ENCODE results near the gene BCORL1. TPM values are rescaled to one million over a fixed set of nuclear protein-coding genes. Genes with fewer than 3 reads are reported as not detected.

Gene BCORL1
- total RNA-seq, 2 experiments from 2014 or later: 9.2 to 10.5 TPM

DNA sequence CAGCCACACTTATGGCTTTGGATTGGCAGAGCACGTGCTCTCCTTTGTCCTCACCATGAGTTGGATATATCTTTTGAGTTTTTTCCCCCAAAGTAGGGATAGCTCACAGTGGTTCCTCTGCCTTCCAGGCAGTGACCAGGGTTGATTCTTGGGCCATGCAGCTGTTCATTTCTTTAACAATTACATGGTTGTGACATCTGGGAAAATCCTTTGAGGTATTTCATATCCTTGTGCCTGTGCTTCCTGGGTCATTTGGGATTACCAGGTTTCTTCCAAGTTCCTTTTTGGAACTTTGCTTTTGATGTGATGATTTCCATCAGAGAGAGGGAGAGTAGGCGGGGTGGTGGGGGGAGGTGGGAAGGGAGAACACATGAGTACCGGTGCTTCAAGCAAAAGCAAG is 15.6 kb downstream of the BCORL1 start:
- Mint-ChIP-seq H3K27me3 (no peaks in the 10 kb centered on the region), H3K9me3 (no peaks in the 10 kb centered on the region), H3K4me3 (no peak overlapping the region), H3K27ac (no peak overlapping the region), H3K36me3 (no peaks in the 10 kb centered on the region), H3K4me1 (ENCODE audit: low read depth) (peaks cover 15% of the 10 kb centered on the region)
- ChIA-PET CTCF (no interaction called here), POLR2A (no interaction called here)
- DNase-seq: no peak
- intact Hi-C loops (cut with micrococcal nuclease): no loop called here

DNA sequence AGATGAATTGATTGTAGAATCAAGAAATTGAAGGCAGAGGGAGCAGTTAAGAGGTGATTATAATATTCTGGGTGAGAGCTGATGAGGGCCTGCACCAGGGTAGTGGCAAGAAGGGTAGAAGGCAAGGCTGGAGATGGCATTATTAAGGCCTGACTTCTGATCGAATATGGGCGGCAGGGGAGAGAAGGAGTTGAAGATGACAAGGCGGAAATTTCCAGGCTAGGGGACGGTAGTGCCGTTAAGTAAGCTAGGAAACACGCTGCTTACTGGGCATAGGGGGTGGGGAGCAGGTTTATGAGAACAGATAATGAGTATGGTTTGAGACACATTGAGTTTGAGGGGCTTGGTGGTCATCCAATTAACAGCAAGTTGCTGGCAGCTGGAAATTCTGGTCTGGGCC is 19.5 kb downstream of the BCORL1 start:
- Mint-ChIP-seq H3K36me3 (peaks cover 3% of the 10 kb centered on the region), H3K27ac (no peak overlapping the region), H3K9me3 (no peaks in the 10 kb centered on the region), H3K27me3 (no peaks in the 10 kb centered on the region), H3K4me3 (no peak overlapping the region), H3K4me1 (ENCODE audit: low read depth) (peaks cover 15% of the 10 kb centered on the region)
- DNase-seq: no peak
- ChIA-PET CTCF (interaction anchor here (1.1 kb wide), 2 partner anchors 27 to 76 kb away, joined by 4 read pairs; no protein-coding TSS in a partner anchor), POLR2A (no interaction called here)
- intact Hi-C loops (cut with micrococcal nuclease): loop anchor here (10.0 kb wide), 1 partner anchor 63 kb away; no protein-coding TSS in a partner anchor

DNA sequence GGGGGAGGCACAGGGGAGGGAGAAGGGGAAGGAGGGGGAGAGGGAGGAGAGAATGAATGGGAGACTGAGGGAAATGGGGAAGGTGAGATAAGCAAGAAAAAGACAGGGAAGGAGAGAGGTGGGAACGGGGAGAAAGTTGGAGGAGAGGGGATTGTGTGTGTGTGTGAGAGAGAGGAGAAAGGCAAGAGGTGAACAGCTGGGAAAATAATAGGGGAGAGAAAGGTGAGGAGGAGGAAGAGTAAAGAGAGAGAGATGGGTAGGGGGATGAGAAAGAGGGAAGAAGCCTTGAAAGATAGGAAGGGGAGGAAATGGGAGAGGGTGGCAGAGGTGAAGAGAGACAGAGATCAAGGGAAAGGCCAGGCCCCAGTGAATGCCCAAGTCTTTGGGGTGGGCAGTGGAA is 20.1 kb downstream of the BCORL1 start:
- peaks cover 14% of the 10 kb centered on the region for H3K4me1 Mint-ChIP-seq (ENCODE audit: low read depth)
- no peak for DNase-seq
- H3K4me3 Mint-ChIP-seq: no peak overlapping the region
- H3K27me3 Mint-ChIP-seq: no peaks in the 10 kb centered on the region
- peaks cover 3% of the 10 kb centered on the region for H3K36me3 Mint-ChIP-seq
- ChIA-PET POLR2A (no interaction called here), CTCF (interaction anchor here (1.1 kb wide), 1 partner anchor 26 kb away, joined by 4 read pairs; no protein-coding TSS in a partner anchor)
- H3K9me3 Mint-ChIP-seq: no peaks in the 10 kb centered on the region
- no peak overlapping the region for H3K27ac Mint-ChIP-seq
- intact Hi-C loops (cut with micrococcal nuclease): loop anchor here (10.0 kb wide), 1 partner anchor 62 kb away; no protein-coding TSS in a partner anchor

DNA sequence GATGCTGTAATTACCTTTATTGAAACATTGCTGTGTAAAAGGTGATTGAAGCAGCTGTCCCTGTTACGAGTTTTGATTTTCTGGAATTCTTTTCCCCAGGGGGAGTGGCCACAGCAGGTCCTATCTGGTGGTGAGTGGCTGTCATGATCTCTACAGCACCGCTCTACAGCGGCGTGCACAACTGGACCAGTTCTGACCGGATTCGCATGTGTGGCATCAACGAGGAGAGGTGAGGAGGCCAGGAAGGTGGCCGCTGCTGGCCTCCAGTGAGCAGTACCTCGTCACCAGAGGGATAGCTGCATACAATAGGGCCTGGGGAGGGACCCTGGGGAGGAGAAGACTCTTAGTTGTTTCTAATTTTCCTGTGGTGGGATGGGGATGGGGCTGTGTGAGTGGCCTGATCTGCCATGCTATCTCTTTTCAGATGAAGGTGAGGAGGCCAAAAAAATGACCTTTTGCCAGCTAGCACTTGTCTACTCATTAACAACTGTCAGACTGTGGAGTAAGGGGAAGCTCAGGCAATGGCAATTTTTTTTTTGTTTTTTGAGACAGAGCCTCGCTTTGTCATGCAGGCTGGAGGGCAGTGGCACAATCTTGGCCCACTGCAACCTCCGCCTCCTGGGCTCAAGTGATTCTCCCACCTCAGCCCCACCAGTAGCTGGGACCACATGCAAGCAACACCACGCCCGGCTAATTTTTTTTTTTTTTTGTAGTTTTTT is 22.8 kb downstream of the BCORL1 start:
- CTCF ChIA-PET: interaction anchor here (0.7 kb wide), 1 partner anchor 58 kb away, joined by 4 read pairs; no protein-coding TSS in a partner anchor

DNA sequence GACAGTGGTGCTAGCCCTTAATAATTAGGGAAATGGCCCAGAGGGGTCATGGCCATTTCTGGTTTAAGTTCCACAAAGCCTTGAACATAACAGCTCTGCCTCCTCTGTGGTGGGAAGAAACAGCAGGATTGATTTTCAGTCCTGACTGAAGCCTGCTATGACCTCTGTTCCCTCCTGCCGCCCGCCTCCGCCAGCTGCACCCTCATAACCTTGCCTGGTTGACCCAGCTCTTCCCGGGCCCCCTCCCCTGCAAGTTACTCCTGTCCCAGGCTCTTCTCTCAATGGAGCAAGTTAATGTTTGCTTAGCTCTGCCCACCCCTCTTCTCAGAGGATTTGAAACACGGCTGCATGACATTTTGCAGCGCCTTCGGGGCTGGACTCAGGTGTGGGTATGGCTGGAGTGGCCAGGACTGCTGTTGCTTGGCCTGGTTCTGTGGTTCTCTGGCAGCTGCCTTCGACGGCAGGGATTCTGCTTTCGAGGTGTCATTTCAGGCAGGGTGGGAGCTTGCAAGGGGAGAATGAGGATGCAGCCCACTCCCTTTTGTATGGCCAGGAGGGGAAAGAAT is 27.3 kb downstream of the BCORL1 start:
- no peaks in the 10 kb centered on the region for H3K9me3 Mint-ChIP-seq
- H3K4me1 Mint-ChIP-seq (ENCODE audit: low read depth): no peaks in the 10 kb centered on the region
- no peaks in the 10 kb centered on the region for H3K27me3 Mint-ChIP-seq
- DNase-seq: no peak
- ChIA-PET POLR2A (no interaction called here), CTCF (interaction anchor here (0.7 kb wide), 1 partner anchor 51 kb away, joined by 3 read pairs; no protein-coding TSS in a partner anchor)
- peaks cover 8% of the 10 kb centered on the region for H3K36me3 Mint-ChIP-seq
- intact Hi-C loops (cut with micrococcal nuclease): loop anchor here (10.0 kb wide), 1 partner anchor 55 kb away; no protein-coding TSS in a partner anchor
- H3K4me3 Mint-ChIP-seq: no peak overlapping the region
- no peak overlapping the region for H3K27ac Mint-ChIP-seq

More for the DNA sequence above, 22.8 kb downstream of the BCORL1 start:
- Mint-ChIP-seq H3K27me3 (no peaks in the 10 kb centered on the region), H3K9me3 (no peaks in the 10 kb centered on the region), H3K36me3 (peaks cover 3% of the 10 kb centered on the region), H3K27ac (no peak overlapping the region), H3K4me1 (ENCODE audit: low read depth) (peaks cover 14% of the 10 kb centered on the region), H3K4me3 (no peak overlapping the region)
- POLR2A ChIA-PET: interaction anchor here (0.6 kb wide), 1 partner anchor 186 kb away, joined by 5 read pairs; no protein-coding TSS in a partner anchor
- no peak for DNase-seq
- intact Hi-C loops (cut with micrococcal nuclease): loop anchor here (10.0 kb wide), 1 partner anchor 60 kb away; no protein-coding TSS in a partner anchor

DNA sequence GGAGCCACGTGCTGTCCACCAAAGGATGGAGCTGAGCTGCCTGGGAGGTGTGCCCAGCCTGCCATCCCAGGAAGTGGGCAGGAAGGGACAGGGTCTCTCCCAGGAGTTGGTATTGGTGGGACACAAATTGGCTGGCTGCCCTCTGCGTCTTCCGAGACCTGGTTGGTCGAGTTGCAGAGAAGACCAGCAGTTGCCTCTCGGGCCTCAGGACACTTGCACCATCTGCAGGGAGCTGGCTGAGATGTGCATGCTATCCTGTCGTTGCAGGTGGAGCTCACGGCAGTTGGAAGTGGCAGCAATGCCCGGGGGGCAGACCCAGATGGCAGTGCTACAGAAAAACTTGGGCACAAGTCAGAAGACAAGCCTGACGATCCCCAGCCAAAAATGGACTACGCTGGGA is 30.2 kb downstream of the BCORL1 start:
- no peaks in the 10 kb centered on the region for H3K27me3 Mint-ChIP-seq
- intact Hi-C loops (cut with micrococcal nuclease): no loop called here
- no peak overlapping the region for H3K4me3 Mint-ChIP-seq
- H3K9me3 Mint-ChIP-seq: no peaks in the 10 kb centered on the region
- CTCF ChIA-PET: no interaction called here
- H3K27ac Mint-ChIP-seq: no peak overlapping the region
- no peak for DNase-seq
- H3K36me3 Mint-ChIP-seq: peaks cover 6% of the 10 kb centered on the region
- POLR2A ChIA-PET: no interaction called here
- no peaks in the 10 kb centered on the region for H3K4me1 Mint-ChIP-seq (ENCODE audit: low read depth)

DNA sequence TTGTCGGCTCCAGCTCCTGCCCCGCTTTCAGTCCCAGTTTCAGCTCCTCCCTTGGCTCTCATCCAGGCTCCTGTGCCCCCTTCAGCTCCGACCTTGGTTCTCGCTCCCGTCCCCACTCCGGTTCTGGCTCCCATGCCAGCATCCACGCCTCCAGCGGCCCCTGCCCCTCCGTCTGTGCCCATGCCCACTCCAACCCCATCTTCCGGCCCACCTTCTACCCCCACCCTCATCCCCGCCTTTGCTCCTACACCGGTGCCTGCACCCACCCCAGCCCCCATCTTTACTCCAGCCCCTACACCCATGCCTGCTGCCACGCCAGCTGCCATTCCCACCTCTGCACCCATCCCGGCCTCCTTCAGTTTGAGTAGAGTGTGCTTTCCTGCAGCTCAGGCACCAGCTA is 31.2 kb downstream of the BCORL1 start:
- Mint-ChIP-seq H3K9me3 (no peaks in the 10 kb centered on the region), H3K27me3 (no peaks in the 10 kb centered on the region), H3K27ac (no peak overlapping the region), H3K4me3 (no peak overlapping the region), H3K4me1 (ENCODE audit: low read depth) (no peaks in the 10 kb centered on the region), H3K36me3 (peaks cover 6% of the 10 kb centered on the region)
- DNase-seq: no peak
- intact Hi-C loops (cut with micrococcal nuclease): no loop called here
- CTCF ChIA-PET: no interaction called here
- POLR2A ChIA-PET: no interaction called here

DNA sequence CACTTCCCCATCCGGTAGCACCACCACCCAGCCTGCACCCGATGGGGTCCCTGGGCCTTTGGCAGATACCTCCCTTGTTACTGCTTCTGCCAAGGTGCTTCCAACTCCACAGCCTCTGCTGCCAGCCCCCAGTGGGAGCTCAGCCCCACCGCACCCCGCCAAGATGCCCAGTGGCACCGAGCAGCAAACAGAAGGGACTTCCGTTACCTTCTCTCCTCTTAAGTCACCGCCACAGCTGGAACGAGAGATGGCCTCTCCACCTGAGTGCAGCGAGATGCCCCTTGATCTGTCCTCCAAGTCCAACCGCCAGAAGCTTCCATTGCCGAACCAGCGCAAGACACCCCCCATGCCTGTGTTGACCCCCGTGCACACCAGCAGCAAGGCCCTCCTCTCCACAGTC is 31.9 kb downstream of the BCORL1 start:
- no peak overlapping the region for H3K27ac Mint-ChIP-seq
- POLR2A ChIA-PET: no interaction called here

DNA sequence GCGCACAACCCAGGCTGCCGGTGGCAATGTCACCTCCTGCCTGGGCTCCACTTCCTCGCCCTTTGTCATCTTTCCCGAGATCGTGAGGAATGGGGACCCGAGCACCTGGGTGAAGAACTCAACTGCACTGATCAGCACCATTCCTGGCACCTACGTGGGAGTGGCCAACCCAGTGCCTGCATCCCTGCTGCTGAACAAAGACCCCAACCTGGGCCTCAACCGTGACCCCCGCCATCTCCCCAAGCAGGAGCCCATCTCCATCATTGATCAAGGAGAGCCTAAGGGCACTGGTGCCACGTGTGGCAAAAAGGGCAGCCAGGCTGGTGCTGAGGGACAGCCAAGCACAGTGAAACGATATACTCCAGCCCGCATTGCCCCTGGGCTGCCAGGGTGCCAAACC is 32.3 kb downstream of the BCORL1 start:
- H3K36me3 Mint-ChIP-seq: peaks cover 6% of the 10 kb centered on the region
- ChIA-PET CTCF (no interaction called here), POLR2A (no interaction called here)
- H3K4me1 Mint-ChIP-seq (ENCODE audit: low read depth): no peaks in the 10 kb centered on the region
- no peak overlapping the region for H3K27ac Mint-ChIP-seq
- H3K4me3 Mint-ChIP-seq: no peak overlapping the region
- H3K9me3 Mint-ChIP-seq: no peaks in the 10 kb centered on the region
- intact Hi-C loops (cut with micrococcal nuclease): no loop called here
- no peaks in the 10 kb centered on the region for H3K27me3 Mint-ChIP-seq
- no peak for DNase-seq

More for the DNA sequence above, 31.9 kb downstream of the BCORL1 start:
- no peaks in the 10 kb centered on the region for H3K4me1 Mint-ChIP-seq (ENCODE audit: low read depth)
- H3K9me3 Mint-ChIP-seq: no peaks in the 10 kb centered on the region
- H3K27me3 Mint-ChIP-seq: no peaks in the 10 kb centered on the region
- intact Hi-C loops (cut with micrococcal nuclease): no loop called here
- H3K4me3 Mint-ChIP-seq: no peak overlapping the region
- CTCF ChIA-PET: no interaction called here
- DNase-seq: no peak
- H3K36me3 Mint-ChIP-seq: peaks cover 6% of the 10 kb centered on the region

DNA sequence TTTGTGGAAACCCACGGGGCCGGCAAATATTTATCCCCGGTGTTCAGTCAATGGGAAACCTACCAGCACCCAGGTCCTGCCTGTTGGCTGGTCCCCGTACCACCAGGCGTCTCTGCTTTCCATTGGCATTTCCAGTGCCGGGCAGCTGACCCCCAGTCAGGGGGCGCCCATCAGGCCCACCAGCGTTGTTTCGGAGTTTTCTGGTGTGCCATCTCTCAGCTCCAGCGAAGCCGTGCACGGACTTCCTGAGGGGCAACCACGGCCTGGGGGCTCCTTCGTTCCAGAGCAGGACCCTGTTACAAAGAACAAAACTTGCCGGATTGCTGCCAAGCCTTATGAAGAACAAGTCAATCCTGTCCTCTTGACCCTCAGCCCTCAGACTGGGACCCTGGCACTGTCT is 32.7 kb downstream of the BCORL1 start:
- Mint-ChIP-seq H3K4me3 (no peak overlapping the region), H3K27me3 (no peaks in the 10 kb centered on the region), H3K36me3 (peaks cover 6% of the 10 kb centered on the region), H3K27ac (no peak overlapping the region), H3K9me3 (no peaks in the 10 kb centered on the region), H3K4me1 (ENCODE audit: low read depth) (no peaks in the 10 kb centered on the region)
- DNase-seq: no peak
- CTCF ChIA-PET: no interaction called here
- intact Hi-C loops (cut with micrococcal nuclease): no loop called here
- POLR2A ChIA-PET: no interaction called here

DNA sequence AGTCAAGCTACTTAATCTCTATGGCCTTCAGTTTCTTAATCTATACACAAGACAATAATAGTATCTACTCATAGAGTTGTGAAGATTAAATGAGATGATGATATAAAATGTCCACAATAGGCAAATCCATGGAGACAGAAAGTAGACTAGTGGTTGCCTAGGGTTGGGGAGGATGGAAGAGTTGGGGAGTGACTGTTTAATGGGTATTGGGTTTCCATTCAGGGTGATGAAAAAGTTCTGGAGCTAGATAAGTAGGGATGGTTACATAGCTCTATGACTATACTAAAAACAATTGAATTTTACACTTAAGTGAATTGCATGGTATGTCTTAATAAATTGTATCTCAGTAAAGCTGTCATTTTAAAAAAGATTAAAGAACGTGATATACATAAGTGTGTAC is 35.7 kb downstream of the BCORL1 start:
- Mint-ChIP-seq H3K4me3 (no peak overlapping the region), H3K4me1 (ENCODE audit: low read depth) (no peaks in the 10 kb centered on the region), H3K36me3 (peaks cover 6% of the 10 kb centered on the region), H3K27ac (no peak overlapping the region), H3K9me3 (no peaks in the 10 kb centered on the region), H3K27me3 (no peaks in the 10 kb centered on the region)
- CTCF ChIA-PET: interaction anchor here (0.6 to 4.6 kb wide), 6 partner anchors 10 to 494 kb away, joined by 3 to 32 read pairs (median 4); no protein-coding TSS in a partner anchor
- POLR2A ChIA-PET: no interaction called here
- intact Hi-C loops (cut with micrococcal nuclease): no loop called here
- DNase-seq: no peak

DNA sequence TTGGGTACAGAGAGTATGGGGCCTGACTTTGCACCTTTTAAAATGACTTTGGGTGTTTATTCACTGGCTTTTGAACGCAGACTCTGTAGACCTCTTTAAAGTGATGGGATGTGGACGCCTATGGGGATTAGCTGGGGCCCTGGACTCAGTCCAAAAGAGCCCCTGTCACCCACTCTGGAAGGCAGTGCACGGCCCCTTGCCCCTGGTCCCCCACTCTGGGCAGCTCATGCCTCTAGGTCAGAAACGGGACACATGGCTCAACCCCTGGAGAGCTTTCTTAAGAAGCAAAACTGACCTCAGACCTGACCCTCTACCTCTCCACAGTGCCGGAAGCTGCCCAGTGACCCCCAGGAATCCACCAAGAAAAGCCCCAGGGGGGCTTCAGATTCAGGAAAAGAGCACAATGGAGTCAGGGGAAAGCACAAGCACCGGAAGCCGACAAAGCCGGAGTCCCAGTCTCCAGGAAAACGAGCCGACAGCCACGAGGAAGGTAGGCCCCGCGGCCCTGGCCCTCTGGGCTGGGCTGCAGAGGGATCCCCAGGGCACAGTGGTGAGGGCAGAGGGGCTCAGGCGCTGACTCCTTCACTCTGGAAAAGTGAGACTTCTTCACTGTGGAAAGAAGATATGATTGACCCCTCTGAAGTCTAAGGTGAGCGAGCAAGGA is 38.4 kb downstream of the BCORL1 start:
- CTCF ChIA-PET: no interaction called here
- Mint-ChIP-seq H3K27me3 (no peaks in the 10 kb centered on the region), H3K36me3 (no peaks in the 10 kb centered on the region), H3K4me1 (ENCODE audit: low read depth) (peaks cover 10% of the 10 kb centered on the region), H3K4me3 (no peak overlapping the region), H3K27ac (no peak overlapping the region), H3K9me3 (no peaks in the 10 kb centered on the region)
- intact Hi-C loops (cut with micrococcal nuclease): no loop called here
- POLR2A ChIA-PET: no interaction called here
- no peak for DNase-seq

Data from activated CD4-positive, alpha-beta memory T cell treated with anti-CD3 and anti-CD28 coated beads for 36 hours (primary cell).